ENCODE results near the gene NCBP2.

Gene NCBP2

DNA sequence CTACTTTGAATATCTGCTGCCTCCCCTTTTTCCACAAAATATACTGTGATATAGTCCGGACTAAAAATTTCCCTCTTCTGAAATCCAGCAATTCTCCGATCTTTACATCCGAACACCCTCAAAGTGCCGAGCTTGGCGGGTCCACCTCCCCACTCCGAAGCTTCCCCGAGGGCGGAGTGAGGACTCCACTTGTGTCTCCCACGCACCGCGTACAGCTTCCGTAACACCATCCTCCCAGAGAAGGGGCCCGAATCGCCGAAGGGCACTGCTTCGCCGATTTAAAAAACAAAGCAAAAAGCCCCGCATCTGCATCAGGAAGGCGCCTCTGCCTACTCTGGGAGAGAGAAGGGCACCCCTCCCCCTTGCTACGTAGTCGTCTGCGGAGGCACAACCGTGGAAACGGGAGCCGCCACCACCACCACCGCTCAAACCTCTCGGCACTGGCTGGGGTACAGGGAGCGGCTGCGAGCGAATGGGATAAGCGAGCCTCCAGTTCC is 551 bp downstream of the NCBP2 start:
- peak overlapping the region; percentile 99 for H3K9ac ChIP-seq (ENCODE audit: low read length)

DNA sequence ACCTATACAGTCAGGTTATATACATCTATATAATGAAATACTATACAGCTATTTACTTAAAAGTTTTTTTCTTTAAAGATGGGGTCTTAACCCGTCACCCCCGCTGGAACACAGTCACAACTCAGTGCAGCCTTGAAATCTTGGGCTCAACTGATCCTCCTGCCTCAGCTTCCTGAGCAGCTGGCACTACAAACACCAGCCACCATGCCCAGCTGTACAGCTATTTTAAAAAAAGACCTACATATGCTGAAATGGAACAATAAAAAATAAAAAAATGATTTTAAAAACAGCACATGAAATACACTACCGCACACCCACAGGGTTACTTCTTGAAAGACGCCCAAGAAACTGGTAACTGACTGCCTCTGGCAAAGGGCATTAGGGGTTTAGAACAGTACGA is 3.8 kb downstream of the NCBP2 start:
- no peak overlapping the region for H2AFZ ChIP-seq (ENCODE audit: low read depth, low read length, severe bottlenecking)
- TF ChIP-seq EZH2phosphoT487 (conservative IDR thresholded peaks at IDR 0.05; ENCODE audit: low read length): no peak
- TF ChIP-seq, protein P1, sequence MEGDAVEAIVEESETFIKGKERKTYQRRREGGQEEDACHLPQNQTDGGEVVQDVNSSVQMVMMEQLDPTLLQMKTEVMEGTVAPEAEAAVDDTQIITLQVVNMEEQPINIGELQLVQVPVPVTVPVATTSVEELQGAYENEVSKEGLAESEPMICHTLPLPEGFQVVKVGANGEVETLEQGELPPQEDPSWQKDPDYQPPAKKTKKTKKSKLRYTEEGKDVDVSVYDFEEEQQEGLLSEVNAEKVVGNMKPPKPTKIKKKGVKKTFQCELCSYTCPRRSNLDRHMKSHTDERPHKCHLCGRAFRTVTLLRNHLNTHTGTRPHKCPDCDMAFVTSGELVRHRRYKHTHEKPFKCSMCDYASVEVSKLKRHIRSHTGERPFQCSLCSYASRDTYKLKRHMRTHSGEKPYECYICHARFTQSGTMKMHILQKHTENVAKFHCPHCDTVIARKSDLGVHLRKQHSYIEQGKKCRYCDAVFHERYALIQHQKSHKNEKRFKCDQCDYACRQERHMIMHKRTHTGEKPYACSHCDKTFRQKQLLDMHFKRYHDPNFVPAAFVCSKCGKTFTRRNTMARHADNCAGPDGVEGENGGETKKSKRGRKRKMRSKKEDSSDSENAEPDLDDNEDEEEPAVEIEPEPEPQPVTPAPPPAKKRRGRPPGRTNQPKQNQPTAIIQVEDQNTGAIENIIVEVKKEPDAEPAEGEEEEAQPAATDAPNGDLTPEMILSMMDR (IDR thresholded peaks at IDR 0.05; ENCODE audit: insufficient read depth, low read length, poor library complexity, severe bottlenecking): no peak
- H3K9ac ChIP-seq (ENCODE audit: low read length): no peak overlapping the region
- H3K4me2 ChIP-seq (ENCODE audit: low read depth, low read length, poor library complexity, severe bottlenecking): no peak overlapping the region
- H3K27ac ChIP-seq (ENCODE audit: low read depth, low read length): no peak overlapping the region
- H3K4me3 ChIP-seq (ENCODE audit: insufficient read depth, low read length, poor library complexity, severe bottlenecking): no peak overlapping the region
- H4K20me1 ChIP-seq (ENCODE audit: low read depth, low read length): peaks cover 2% of the 10 kb centered on the region; the same call in 1 of the 2 replicates
- no peaks in the 10 kb centered on the region for H3K9me3 ChIP-seq (ENCODE audit: insufficient read depth, low read length)
- peaks cover 36% of the 10 kb centered on the region for H3F3A ChIP-seq (ENCODE audit: insufficient read depth)
- H3K9me2 ChIP-seq (replicated peaks; ENCODE audit: insufficient read depth, low read length): no peaks in the 10 kb centered on the region
- peaks cover 43% of the 10 kb centered on the region for H3K36me3 ChIP-seq (ENCODE audit: low read length)
- no peaks in the 10 kb centered on the region for H3K27me3 ChIP-seq (ENCODE audit: low read length)
- peaks cover 56% of the 10 kb centered on the region for H3K79me2 ChIP-seq (ENCODE audit: insufficient read depth, low read length)

More for the DNA sequence above, 551 bp downstream of the NCBP2 start:
- no peaks in the 10 kb centered on the region for H3K9me3 ChIP-seq (ENCODE audit: insufficient read depth, low read length)
- peaks cover 2% of the 10 kb centered on the region; the same call in 1 of the 2 replicates for H4K20me1 ChIP-seq (ENCODE audit: low read depth, low read length)
- peaks cover 14% of the 10 kb centered on the region for H3F3A ChIP-seq (ENCODE audit: insufficient read depth)
- H3K4me2 ChIP-seq (ENCODE audit: low read depth, low read length, poor library complexity, severe bottlenecking): peak overlapping the region; percentile 92
- peak overlapping the region; percentile 94 for H3K4me3 ChIP-seq (ENCODE audit: insufficient read depth, low read length, poor library complexity, severe bottlenecking)
- no peaks in the 10 kb centered on the region for H3K9me2 ChIP-seq (replicated peaks; ENCODE audit: insufficient read depth, low read length)
- H3K27ac ChIP-seq (ENCODE audit: low read depth, low read length): peak overlapping the region; percentile 82
- H2AFZ ChIP-seq (ENCODE audit: low read depth, low read length, severe bottlenecking): peak overlapping the region; percentile 83
- no peak for TF ChIP-seq EZH2phosphoT487 (conservative IDR thresholded peaks at IDR 0.05; ENCODE audit: low read length)
- TF ChIP-seq, protein P1 (IDR thresholded peaks at IDR 0.05; ENCODE audit: insufficient read depth, low read length, poor library complexity, severe bottlenecking): no peak
- peaks cover 19% of the 10 kb centered on the region; the same call in 1 of the 2 replicates for H3K36me3 ChIP-seq (ENCODE audit: low read length)
- no peaks in the 10 kb centered on the region for H3K27me3 ChIP-seq (ENCODE audit: low read length)
- H3K79me2 ChIP-seq (ENCODE audit: insufficient read depth, low read length): peaks cover 59% of the 10 kb centered on the region

DNA sequence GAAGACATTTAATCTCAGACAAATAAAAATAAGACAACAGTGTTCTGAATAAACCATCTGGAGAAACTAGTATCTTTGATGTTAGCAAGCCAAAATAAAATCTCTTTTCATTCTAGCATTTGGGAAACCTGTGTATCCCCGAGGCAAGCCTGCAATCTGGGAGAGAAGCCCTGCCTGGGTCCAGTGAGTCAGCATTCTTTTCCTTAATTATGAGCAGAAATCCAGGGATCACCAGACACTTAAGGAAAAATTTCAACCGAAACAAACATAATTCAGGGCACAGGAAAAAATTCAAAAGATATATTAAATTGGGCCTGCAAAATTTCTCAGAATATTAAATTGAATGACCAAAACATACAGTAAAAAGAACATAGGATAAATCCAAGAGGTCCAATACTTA is 4.2 kb downstream of the NCBP2 start:
- TF ChIP-seq EZH2phosphoT487 (conservative IDR thresholded peaks at IDR 0.05; ENCODE audit: low read length): no peak
- TF ChIP-seq, protein P1 (IDR thresholded peaks at IDR 0.05; ENCODE audit: insufficient read depth, low read length, poor library complexity, severe bottlenecking): no peak
- H3K36me3 ChIP-seq (ENCODE audit: low read length): peaks cover 43% of the 10 kb centered on the region

More for the DNA sequence above, 4.2 kb downstream of the NCBP2 start:
- H3K79me2 ChIP-seq (ENCODE audit: insufficient read depth, low read length): peaks cover 51% of the 10 kb centered on the region
- H3F3A ChIP-seq (ENCODE audit: insufficient read depth): peaks cover 36% of the 10 kb centered on the region
- H3K27me3 ChIP-seq (ENCODE audit: low read length): no peaks in the 10 kb centered on the region
- H3K4me3 ChIP-seq (ENCODE audit: insufficient read depth, low read length, poor library complexity, severe bottlenecking): no peak overlapping the region
- no peak overlapping the region for H3K9ac ChIP-seq (ENCODE audit: low read length)
- H3K9me2 ChIP-seq (replicated peaks; ENCODE audit: insufficient read depth, low read length): no peaks in the 10 kb centered on the region
- H3K27ac ChIP-seq (ENCODE audit: low read depth, low read length): no peak overlapping the region
- no peak overlapping the region for H2AFZ ChIP-seq (ENCODE audit: low read depth, low read length, severe bottlenecking)
- H3K9me3 ChIP-seq (ENCODE audit: insufficient read depth, low read length): no peaks in the 10 kb centered on the region
- no peaks in the 10 kb centered on the region; the same call in 1 of the 2 replicates for H4K20me1 ChIP-seq (ENCODE audit: low read depth, low read length)
- H3K4me2 ChIP-seq (ENCODE audit: low read depth, low read length, poor library complexity, severe bottlenecking): no peak overlapping the region

Data from SU-DHL-6 (cell line).